Measurements from ENCODE around the gene DUSP22. TPM values are rescaled to one million over a fixed set of nuclear protein-coding genes. Genes with fewer than 3 reads are reported as not detected.

Gene DUSP22
- total and polyA plus RNA-seq, 2 of the 8 experiments (the other 6 are each of a cell fraction or from before 2014, with no cell fraction given): 15.5 to 32.4 TPM

GRCh38 chr6:367298-367794 lies 75.1 kb downstream of the DUSP22 start:
- ChIA-PET POLR2A (ENCODE audit: partially characterized antibody) (no interaction called here), CTCF (ENCODE audit: partially characterized antibody) (interaction anchor here (0.9 to 2.1 kb wide), 5 partner anchors 8 to 141 kb away, joined by 3 to 11 read pairs (median 3); no protein-coding TSS in a partner anchor)
- 80% methylated on average over 8 of the region's 8 CpGs; no CpG with 5 or more reads in 1 of the 2 experiments for WGBS, 2 experiments (ENCODE audit: extremely low coverage in 1 of 2, insufficient coverage in 1 of 2, insufficient read length in 1 of 2, insufficient replicate concordance in 2 of 2, low coverage in 1 of 2, low lambda C conversion rate in 2 of 2, missing lambda C conversion rate in 1 of 2)

More at GRCh38 chr6:367298-367794, 75.1 kb downstream of the DUSP22 start:
- no peaks in the 10 kb centered on the region; a peak in 1 of 4 replicates for H3K79me2 ChIP-seq (ENCODE audit: control insufficient read depth in 1 of 2, insufficient read depth in 2 of 2, low read length in 2 of 2)
- H3K23me2 ChIP-seq (ENCODE audit: low read depth, low read length): no peaks in the 10 kb centered on the region
- H2BK120ac ChIP-seq (replicated peaks; ENCODE audit: low read depth, low read length): no peak overlapping the region
- H4K91ac ChIP-seq (replicated peaks; ENCODE audit: insufficient read length, low read length): no peak overlapping the region
- DNase-seq (ENCODE audit: low read depth in 1 of 2, low spot score in 2 of 2) (no peak), FAIRE-seq (no peak)
- H2BK15ac ChIP-seq (ENCODE audit: low read length): no peak overlapping the region
- H3K23ac ChIP-seq (ENCODE audit: insufficient read length): no peak overlapping the region
- peaks cover 50 to 83% of the 10 kb centered on the region in 2 experiments for H3K9me3 ChIP-seq (ENCODE audit: insufficient read depth in 2 of 2, low read depth in 1 of 2, low read length in 1 of 2)
- no peaks in the 10 kb centered on the region for H4K20me1 ChIP-seq (replicated peaks in 1 of 2; ENCODE audit: control insufficient read depth in 1 of 2, insufficient read depth in 2 of 2, low read length in 2 of 2)
- H3K79me1 ChIP-seq (ENCODE audit: low read depth, low read length): no peaks in the 10 kb centered on the region
- no peak overlapping the region for H3K4me3 ChIP-seq (ENCODE audit: extremely low read depth in 1 of 4, insufficient read depth in 2 of 4, low read depth in 3 of 4, low read length in 4 of 4)
- no peak overlapping the region for H3K27ac ChIP-seq (ENCODE audit: low read depth, low read length)
- H3K14ac ChIP-seq (ENCODE audit: insufficient read length): no peak overlapping the region
- H3K56ac ChIP-seq (replicated peaks; ENCODE audit: insufficient read length, low read depth, low read length): no peak overlapping the region
- H4K8ac ChIP-seq (ENCODE audit: extremely low read depth, insufficient read depth, low read length): no peak overlapping the region
- no peak overlapping the region for H3K9ac ChIP-seq (replicated peaks in 1 of 4; ENCODE audit: extremely low read depth in 1 of 4, low read depth in 3 of 4, low read length in 3 of 4)
- H3K4me1 ChIP-seq (replicated peaks in 1 of 4; ENCODE audit: control insufficient read depth in 3 of 4, insufficient read depth in 4 of 4, low read length in 3 of 4): no peaks in the 10 kb centered on the region
- H3K27me3 ChIP-seq (replicated peaks in 1 of 4; ENCODE audit: control insufficient read depth in 3 of 4, extremely low read depth in 1 of 4, insufficient read depth in 3 of 4, low read length in 3 of 4): no peaks in the 10 kb centered on the region; a peak in 1 of 7 replicates
- H2AK5ac ChIP-seq (ENCODE audit: low read depth, low read length): no peak overlapping the region
- no peak overlapping the region for H3K18ac ChIP-seq (ENCODE audit: extremely low read depth, low read length)
- no peaks in the 10 kb centered on the region; a peak in 1 of 8 replicates for H3K36me3 ChIP-seq (ENCODE audit: control insufficient read depth in 2 of 4, insufficient read depth in 4 of 4, low read length in 3 of 4)
- TF ChIP-seq SUZ12 (IDR thresholded peaks at IDR 0.05; ENCODE audit: low read length) (no peak), RAD21 (IDR thresholded peaks at IDR 0.05 in 1 of 2, conservative IDR thresholded peaks at IDR 0.05 in 1 of 2; ENCODE audit: low read depth in 2 of 2, low read length in 2 of 2) (no peak), TEAD4 (IDR thresholded peaks at IDR 0.05; ENCODE audit: low read depth, low read length) (no peak), CBX8 (IDR thresholded peaks at IDR 0.05; ENCODE audit: borderline replicate concordance, low read depth, low read length) (no peak), POU5F1 (IDR thresholded peaks at IDR 0.05; ENCODE audit: low read depth, low read length) (no peak), GABPA (IDR thresholded peaks at IDR 0.05; ENCODE audit: borderline replicate concordance, insufficient read depth, low read length) (no peak), BACH1 (IDR thresholded peaks at IDR 0.05; ENCODE audit: low read length) (no peak), JUN (IDR thresholded peaks at IDR 0.05; ENCODE audit: low read depth, low read length) (no peak), JUND (IDR thresholded peaks at IDR 0.05; ENCODE audit: low read length) (no peak), KDM4A (IDR thresholded peaks at IDR 0.05; ENCODE audit: low read depth, low read length, severe bottlenecking) (no peak), BCL11A (IDR thresholded peaks at IDR 0.05; ENCODE audit: low read depth in 2 of 2, low read length in 2 of 2) (no peak)
- no peak overlapping the region for H3K4ac ChIP-seq (replicated peaks; ENCODE audit: insufficient read length, low read depth, low read length)
- no peak overlapping the region for H3K4me2 ChIP-seq (ENCODE audit: insufficient read depth in 1 of 2, low read depth in 2 of 2, low read length in 2 of 2)
- H2BK5ac ChIP-seq (ENCODE audit: low read depth, low read length): no peak overlapping the region
- no peak overlapping the region for H2BK12ac ChIP-seq (ENCODE audit: low read depth, low read length)
- no peak overlapping the region for H4K5ac ChIP-seq (ENCODE audit: insufficient read length, low read depth, low read length)
- no peak overlapping the region for H2AFZ ChIP-seq (ENCODE audit: low read length)
- H2BK20ac ChIP-seq (ENCODE audit: low read length): no peak overlapping the region
